GM12878 (cell line): ENCODE data around the gene IMMP2L. TPM values are rescaled to one million over a fixed set of nuclear protein-coding genes. Genes with fewer than 3 reads are reported as not detected.
A peak's percentile ranks its signal among the peaks of the same experiment; 100 is the strongest.

Source experiments
- ASH2L ChIP-seq: fragments of 300-600, 200-600 bp; sonication (generic); IDR thresholded peaks from 2 replicates; pipeline ENCODE4 v1.6.1; 2017; ENCODE audit warnings: low read depth, mild to moderate bottlenecking, borderline replicate concordance
- ATF2 ChIP-seq: IDR thresholded peaks from 2 replicates; pipeline ENCODE4 v1.6.1; 2012; ENCODE audit warnings: low read length, inconsistent platforms
- BRCA1 ChIP-seq: IDR thresholded peaks from 2 replicates; pipeline ENCODE4 v1.6.1; 2011; ENCODE audit warnings: low read depth, low read length, improper control_type of control experiment
- GATAD2B ChIP-seq: fragments of 450-650 bp; conservative IDR thresholded peaks from 2 replicates; pipeline ENCODE4 v1.6.1; 2017; ENCODE audit warnings: low read depth, mild to moderate bottlenecking, moderate library complexity
- HCFC1 ChIP-seq: fragments of 150-350 bp; IDR thresholded peaks from 2 replicates; pipeline ENCODE4 v1.6.1; 2014; ENCODE audit warnings: low read length
- IRF4 ChIP-seq: IDR thresholded peaks from 2 replicates; pipeline ENCODE4 v1.6.1; 2011; ENCODE audit warnings: low read depth, low read length
- JUNB ChIP-seq: IDR thresholded peaks from 2 replicates; pipeline ENCODE4 v1.6.1; 2016; ENCODE audit warnings: antibody characterized with exemption, mild to moderate bottlenecking
- KAT2A ChIP-seq: conservative IDR thresholded peaks from 2 replicates; pipeline ENCODE4 v1.6.1; 2011; ENCODE audit warnings: low read depth, low read length; ENCODE audit not compliant: control insufficient read depth
- LARP7 ChIP-seq: fragments of 450-650 bp; IDR thresholded peaks from 2 replicates; pipeline ENCODE4 v1.6.1; 2017; ENCODE audit warnings: mild to moderate bottlenecking
- MEF2B ChIP-seq: fragments of 450-650 bp; IDR thresholded peaks from 2 replicates; pipeline ENCODE4 v1.6.1; 2018; ENCODE audit warnings: mild to moderate bottlenecking, moderate library complexity; ENCODE audit not compliant: partially characterized antibody, poor library complexity, severe bottlenecking
- NR2C1 ChIP-seq: fragments of 450-650 bp; IDR thresholded peaks from 2 replicates; pipeline ENCODE4 v1.6.1; 2017; ENCODE audit warnings: antibody characterized with exemption, mild to moderate bottlenecking, moderate library complexity
- POU2F2 ChIP-seq: IDR thresholded peaks from 3 replicates; pipeline ENCODE4 v1.6.1; 2011; ENCODE audit warnings: low read depth, mild to moderate bottlenecking, low read length, borderline replicate concordance
- PRDM15 ChIP-seq: fragments of 450-650 bp; formaldehyde crosslinking; IDR thresholded peaks from 2 replicates; pipeline ENCODE4 v1.4.0; 2020; ENCODE audit warnings: mild to moderate bottlenecking, moderate library complexity
- RAD21 ChIP-seq: IDR thresholded peaks from 2 replicates; pipeline ENCODE4 v1.6.1; 2011; ENCODE audit warnings: mild to moderate bottlenecking, low read depth, low read length, moderate library complexity; ENCODE audit not compliant: insufficient read depth
- RBBP5 ChIP-seq: fragments of 200-600 bp; sonication (generic); conservative IDR thresholded peaks from 2 replicates; pipeline ENCODE4 v1.6.1; 2016
- SMAD1 ChIP-seq: fragments of 450-650 bp; IDR thresholded peaks from 2 replicates; pipeline ENCODE4 v1.6.1; 2018; ENCODE audit warnings: mild to moderate bottlenecking, low read depth; ENCODE audit not compliant: partially characterized antibody
- SPI1 ChIP-seq: IDR thresholded peaks from 2 replicates; pipeline ENCODE4 v1.6.1; 2011; ENCODE audit warnings: low read depth, mild to moderate bottlenecking, low read length, moderate library complexity, borderline replicate concordance; ENCODE audit not compliant: insufficient read depth
- TCF12 ChIP-seq: IDR thresholded peaks from 2 replicates; pipeline ENCODE4 v1.6.1; 2011; ENCODE audit warnings: low read depth, mild to moderate bottlenecking, low read length
- ZNF384 ChIP-seq: IDR thresholded peaks from 2 replicates; pipeline ENCODE4 v1.6.1; 2012; ENCODE audit warnings: low read depth, mild to moderate bottlenecking, low read length, improper control_type of control experiment, borderline replicate concordance
- ZZZ3 ChIP-seq: IDR thresholded peaks from 2 replicates; pipeline ENCODE4 v1.6.1; 2011; ENCODE audit warnings: low read depth; ENCODE audit not compliant: control insufficient read depth, insufficient read length
- polyA plus RNA-seq, 11 experiments: library from polyadenylated mRNA; depleted of rRNA in 4 of 11; unstranded in 6 of 11; stranded (reverse) in 5 of 11; fragments of >200 nt; fragmentation: Nextera tagmentation in 4 of 11; fragmentation: Illumina TruSeq in 1 of 11; extraction: Ambion mirVana in 4 of 11; extraction: Trizol in 1 of 11; gene quantifications; 1 replicate in 1 of 11; 2 replicates in 10 of 11; pipeline versions ENCODE4 v1.2.1 to v1.2.3, GENCODE V29; 2011 to 2016; ENCODE audit warnings: inconsistent platforms in 2 of 11, missing spikeins in 2 of 11, low read depth in 1 of 11
- total RNA-seq, 4 experiments: library from RNA; depleted of rRNA in 3 of 4; stranded (reverse); fragments of >200 nt in 3 of 4; fragmentation: Illumina TruSeq in 1 of 4; extraction: Trizol in 1 of 4; gene quantifications; 2 replicates each; pipeline versions ENCODE4 v1.2.1 to v1.2.3, GENCODE V29; 2013 to 2021
- TF ChIP-seq, protein P1 (sequence below): IDR thresholded peaks from 2 replicates; pipeline ENCODE4 v1.6.1; 2012; ENCODE audit warnings: improper control_type of control experiment, low read depth, low read length; ENCODE audit not compliant: insufficient replicate concordance

Gene IMMP2L
- total and polyA plus RNA-seq, 10 of the 15 experiments (the other 5 are each of a cell fraction or from before 2014, with no cell fraction given) = 12.6 to 46.3 (median 19.6) TPM

DNA sequence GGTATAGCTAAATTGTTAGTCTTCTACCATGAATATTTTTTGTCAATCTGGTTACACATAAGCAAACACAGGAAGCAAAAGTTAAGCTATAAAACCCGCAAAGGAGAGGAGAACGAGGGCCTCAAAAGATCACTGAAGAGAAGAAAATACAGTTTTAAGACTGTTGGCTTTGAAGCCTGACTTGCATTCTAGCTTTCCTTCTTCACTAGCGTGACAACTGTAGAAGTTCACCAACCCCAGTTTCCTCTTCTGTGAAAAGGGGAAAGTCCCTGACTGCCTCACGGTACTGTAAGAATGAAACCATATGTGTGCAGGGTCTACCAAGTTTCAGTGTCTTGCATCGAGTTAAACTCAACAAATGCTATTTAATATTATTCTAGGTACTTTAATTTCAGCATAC, 478.9 kb downstream of the IMMP2L start (continued):
- TF ChIP-seq, protein P1, sequence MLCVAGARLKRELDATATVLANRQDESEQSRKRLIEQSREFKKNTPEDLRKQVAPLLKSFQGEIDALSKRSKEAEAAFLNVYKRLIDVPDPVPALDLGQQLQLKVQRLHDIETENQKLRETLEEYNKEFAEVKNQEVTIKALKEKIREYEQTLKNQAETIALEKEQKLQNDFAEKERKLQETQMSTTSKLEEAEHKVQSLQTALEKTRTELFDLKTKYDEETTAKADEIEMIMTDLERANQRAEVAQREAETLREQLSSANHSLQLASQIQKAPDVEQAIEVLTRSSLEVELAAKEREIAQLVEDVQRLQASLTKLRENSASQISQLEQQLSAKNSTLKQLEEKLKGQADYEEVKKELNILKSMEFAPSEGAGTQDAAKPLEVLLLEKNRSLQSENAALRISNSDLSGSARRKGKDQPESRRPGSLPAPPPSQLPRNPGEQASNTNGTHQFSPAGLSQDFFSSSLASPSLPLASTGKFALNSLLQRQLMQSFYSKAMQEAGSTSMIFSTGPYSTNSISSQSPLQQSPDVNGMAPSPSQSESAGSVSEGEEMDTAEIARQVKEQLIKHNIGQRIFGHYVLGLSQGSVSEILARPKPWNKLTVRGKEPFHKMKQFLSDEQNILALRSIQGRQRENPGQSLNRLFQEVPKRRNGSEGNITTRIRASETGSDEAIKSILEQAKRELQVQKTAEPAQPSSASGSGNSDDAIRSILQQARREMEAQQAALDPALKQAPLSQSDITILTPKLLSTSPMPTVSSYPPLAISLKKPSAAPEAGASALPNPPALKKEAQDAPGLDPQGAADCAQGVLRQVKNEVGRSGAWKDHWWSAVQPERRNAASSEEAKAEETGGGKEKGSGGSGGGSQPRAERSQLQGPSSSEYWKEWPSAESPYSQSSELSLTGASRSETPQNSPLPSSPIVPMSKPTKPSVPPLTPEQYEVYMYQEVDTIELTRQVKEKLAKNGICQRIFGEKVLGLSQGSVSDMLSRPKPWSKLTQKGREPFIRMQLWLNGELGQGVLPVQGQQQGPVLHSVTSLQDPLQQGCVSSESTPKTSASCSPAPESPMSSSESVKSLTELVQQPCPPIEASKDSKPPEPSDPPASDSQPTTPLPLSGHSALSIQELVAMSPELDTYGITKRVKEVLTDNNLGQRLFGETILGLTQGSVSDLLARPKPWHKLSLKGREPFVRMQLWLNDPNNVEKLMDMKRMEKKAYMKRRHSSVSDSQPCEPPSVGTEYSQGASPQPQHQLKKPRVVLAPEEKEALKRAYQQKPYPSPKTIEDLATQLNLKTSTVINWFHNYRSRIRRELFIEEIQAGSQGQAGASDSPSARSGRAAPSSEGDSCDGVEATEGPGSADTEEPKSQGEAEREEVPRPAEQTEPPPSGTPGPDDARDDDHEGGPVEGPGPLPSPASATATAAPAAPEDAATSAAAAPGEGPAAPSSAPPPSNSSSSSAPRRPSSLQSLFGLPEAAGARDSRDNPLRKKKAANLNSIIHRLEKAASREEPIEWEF = no peak
- TF ChIP-seq BRCA1 = no peak
- peak; percentile 67 for TF ChIP-seq MEF2B
- TF ChIP-seq IRF4 = peak; percentile 76; the same call in 1 of the 2 replicates
- TF ChIP-seq RBBP5 = no peak
- TF ChIP-seq ZZZ3 = no peak
- peak; percentile 64; the same call in 1 of the 2 replicates for TF ChIP-seq TCF12
- TF ChIP-seq SMAD1 = no peak
- no peak for TF ChIP-seq ZNF384
- peak; percentile 69; the same call in 1 of the 2 replicates for TF ChIP-seq SPI1
- peak; percentile 53; the same call in 1 of the 2 replicates for TF ChIP-seq GATAD2B
- TF ChIP-seq ATF2 = peak; percentile 93
- TF ChIP-seq LARP7 = no peak
- no peak for TF ChIP-seq PRDM15 (CRISPR knock-in tag)
- no peak for TF ChIP-seq NR2C1
- peak; percentile 84; the same call in 2 of the 3 replicates for TF ChIP-seq POU2F2
- no peak for TF ChIP-seq ASH2L
- no peak for TF ChIP-seq HCFC1
- TF ChIP-seq RAD21 = peak; percentile 31; the same call in 1 of the 2 replicates
- peak; percentile 90 for TF ChIP-seq JUNB
- no peak for TF ChIP-seq KAT2A
